GM21390 (cell line): ENCODE results near the gene LRRN3.
"Not testable (repeated sequence)": the region's sequence is repeated elsewhere in the genome, so short reads cannot be mapped to it uniquely, and the experiment has no call there.

ENCODE experiments used
- ATAC-seq: cut with Tn5 transposase; IDR thresholded peaks from one replicate; pipeline ENCODE4 v1.9.1; 2021; ENCODE audit not compliant: unreplicated experiment

The LRRN3 gene

DNA sequence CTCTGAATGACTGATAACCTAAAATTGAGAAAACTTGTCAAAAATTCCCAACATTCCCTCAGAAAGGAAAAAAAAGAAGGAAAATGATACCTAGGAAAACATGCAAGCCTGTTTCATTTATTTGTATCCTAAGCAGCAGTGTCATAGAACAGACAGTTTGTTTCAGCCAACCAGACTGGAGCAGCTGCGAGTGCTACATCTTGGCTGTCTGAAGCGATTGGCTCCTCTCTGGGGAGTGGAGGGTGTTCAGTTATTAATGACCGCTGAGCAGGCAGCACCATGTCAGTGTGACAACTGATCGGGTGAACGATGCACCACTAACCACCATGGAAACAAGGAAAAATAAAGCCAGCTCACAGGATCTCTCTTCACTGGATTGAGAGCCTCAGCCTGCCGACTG, at the start of gene LRRN3:
TSS of gene LRRN3 (plus strand) at position 282 of the 400 bp plus-strand sequence. CDS start 31,646 bp downstream, outside the sequence.
- ATAC-seq, result no peak

DNA sequence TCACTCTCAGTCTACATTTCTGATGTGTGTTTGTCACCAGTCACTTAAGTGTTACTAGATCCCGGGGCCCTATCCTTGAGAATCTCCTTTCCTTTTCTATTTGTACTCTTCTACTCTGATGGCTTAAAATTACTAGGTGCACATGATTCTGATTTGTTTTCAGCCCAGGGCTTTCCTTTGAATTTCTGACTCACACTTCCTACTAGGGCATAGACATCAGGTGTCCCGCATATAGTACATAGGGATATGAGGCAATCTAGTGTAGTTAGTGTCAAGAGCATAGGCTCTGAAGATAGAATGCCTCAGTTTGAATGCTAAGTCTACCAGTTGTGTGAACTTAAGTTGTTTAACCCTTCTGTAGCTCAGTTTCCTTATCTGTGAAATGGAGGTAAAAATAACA, 49.4 kb upstream of the LRRN3 start:
- no peak for ATAC-seq

DNA sequence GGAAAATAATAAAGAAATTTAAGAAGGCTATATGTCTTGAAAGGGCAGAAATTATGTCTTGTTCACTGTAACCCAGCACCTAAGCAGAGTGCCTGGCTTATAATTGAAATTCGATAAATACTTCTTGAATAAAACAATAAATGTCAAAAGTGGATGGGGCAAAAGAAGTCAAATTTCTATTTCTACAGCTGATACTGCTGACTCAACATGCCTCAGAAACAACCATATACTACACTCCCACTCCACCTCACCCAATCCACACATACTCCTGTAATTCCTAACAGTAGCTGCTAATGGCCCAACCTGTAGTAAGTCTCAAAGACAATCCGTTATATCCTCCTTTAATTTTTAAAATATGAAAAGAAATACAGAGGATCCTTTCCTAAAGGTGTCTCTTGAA, 48.1 kb upstream of the LRRN3 start:
- ATAC-seq, result no peak

DNA sequence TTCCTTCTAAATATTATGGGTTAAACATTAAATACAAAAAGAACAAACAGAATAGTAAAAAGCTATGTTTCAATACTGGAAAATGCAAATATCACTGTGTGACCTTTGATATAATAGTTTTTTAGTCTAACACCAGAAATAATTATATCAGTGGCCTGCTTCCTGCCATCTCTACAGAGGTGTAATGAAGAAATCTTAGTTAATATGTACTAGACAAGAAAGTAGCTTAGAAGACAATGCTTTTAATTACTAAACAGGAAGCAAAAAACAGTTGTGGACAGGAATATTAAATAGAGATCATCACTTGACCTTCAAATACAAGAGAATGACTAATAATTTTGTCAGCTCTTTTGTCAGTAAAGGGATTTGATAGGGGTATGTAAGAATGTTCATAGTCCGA, 47.4 kb upstream of the LRRN3 start:
- ATAC-seq, result peak; percentile 92

DNA sequence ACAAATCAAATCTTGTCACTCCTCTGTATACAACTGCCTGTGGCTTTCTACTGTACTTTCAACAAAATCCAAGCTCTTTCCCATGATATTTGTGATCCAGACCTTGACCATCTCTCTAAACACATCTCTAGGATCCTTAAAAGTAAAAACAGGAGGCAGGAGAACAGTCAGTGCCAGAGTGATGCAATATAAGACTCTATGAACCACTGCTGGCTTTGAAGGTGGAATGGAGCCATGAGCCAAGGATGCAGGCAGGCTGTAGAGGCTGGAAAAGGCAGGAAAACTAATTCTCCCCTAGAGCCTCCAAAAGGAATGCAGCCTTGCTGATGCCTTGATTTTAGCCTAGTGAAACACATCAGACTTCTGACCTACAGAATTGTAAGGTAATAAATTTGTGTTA, 45.5 kb upstream of the LRRN3 start:
- no peak for ATAC-seq

DNA sequence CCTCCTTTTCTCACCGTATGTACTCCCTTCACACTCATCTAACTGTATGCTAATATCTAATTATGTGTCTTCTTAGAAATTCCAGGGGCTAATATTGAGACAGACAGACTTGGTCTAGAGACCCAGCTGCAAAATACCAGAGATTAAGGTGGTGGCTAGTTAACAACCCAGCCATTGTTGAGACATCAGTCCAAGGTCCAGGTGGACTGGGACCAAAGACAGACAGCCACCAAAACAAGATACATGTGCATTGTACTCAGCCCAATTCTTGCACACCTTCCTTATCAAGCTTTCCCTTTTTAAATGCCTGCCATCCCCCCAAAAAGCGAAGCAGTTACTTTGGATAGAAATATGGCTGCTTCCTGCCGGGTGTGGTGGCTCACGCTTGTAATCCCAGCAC, 43.3 kb upstream of the LRRN3 start:
- ATAC-seq, result no peak

DNA sequence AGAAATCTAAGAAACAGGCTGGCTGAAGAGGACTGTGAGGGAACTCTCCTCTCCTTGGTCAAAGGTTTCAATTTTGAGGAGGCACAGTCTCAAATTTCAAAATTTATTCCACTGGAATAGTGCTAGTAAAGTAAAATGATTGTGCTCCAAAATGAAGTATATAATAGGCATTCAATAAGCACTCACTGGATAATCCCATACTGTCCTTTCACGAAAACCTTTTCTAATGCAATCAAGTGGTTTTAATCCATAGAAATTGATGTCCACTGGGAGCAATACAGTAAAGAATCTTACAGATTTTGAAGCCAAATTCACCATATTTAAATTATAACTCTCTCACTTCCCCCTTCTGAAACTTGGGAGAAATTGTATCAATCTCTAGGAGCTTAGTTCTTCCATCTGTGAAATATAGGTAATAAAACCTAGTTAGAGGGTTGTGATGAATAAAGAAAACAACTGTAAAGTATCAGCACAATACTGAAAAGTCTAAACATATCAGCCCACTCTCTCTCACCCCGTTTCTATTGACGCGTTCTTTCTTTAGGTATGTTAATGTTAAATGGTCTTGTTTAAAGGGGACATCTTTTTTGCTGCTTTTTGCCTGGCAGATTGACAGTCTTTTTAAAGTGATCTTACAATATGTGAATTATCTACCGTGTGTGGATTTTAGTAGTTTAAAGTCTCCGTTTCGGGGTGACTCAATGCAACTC, 40.8 kb upstream of the LRRN3 start:
- ATAC-seq, result no peak

DNA sequence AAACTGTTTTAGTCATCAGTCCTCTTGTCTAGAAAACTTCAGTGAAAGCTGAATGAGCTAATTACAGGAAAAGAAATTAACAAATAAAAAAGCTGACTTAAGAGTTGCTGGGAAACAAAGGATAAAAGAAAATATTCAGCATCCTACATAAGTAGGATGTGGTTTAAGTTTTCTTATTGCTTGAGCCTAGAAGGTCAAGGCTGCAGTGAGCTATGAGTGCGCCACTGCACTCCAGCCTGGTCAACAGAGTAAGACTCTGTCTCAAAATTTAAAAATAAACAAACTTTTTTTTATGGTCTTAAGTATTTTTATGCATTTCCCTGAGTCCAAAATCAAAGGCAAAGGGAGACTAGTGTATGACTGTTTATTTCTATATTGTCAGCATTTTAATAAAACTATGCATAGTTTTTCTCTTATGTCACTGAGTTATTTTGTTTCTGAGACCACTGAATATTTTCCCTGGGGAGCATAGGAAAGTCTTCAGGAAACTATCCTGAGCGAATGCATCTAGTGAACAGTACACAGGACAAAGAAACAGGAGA, 40.0 kb upstream of the LRRN3 start:
- no peak for ATAC-seq

DNA sequence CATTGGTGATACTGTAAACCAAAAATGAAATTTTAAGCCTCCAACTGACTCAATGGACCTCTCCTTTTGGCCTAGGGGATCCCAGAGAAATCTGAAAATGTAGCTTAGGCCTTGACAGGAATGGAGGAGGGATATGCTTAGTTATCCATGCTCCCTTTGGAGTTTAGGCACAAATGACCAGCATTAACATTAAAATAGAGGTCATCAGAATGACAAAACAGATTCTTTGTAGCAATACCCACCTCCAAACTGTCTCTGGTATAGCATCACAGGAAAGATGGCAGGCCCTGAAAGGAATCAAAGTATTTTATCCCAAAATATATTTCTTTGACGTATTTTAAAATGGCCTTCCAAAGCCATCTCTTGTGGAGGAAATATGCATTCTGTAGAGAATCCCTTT, 39.1 kb upstream of the LRRN3 start:
- no peak for ATAC-seq

DNA sequence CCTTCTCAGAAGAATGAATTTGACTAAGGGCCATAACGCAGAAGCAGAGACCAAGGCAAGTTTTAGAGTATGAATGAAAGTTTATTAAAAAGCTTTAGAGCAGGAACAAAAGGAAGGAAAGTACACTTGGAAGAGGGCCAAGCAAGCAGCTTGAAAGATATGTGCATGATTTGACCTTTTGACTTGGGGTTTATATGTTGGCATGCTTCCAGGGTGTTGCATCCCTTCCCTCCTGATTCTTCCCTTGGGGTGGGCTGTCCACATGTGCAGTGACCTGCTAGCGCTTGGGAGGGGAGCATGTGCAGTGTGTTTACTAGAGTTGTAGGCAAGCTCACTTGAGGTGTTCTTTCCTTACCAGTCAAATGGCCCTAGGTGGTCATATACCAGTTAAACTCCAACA, 37.9 kb upstream of the LRRN3 start:
- no peak for ATAC-seq

DNA sequence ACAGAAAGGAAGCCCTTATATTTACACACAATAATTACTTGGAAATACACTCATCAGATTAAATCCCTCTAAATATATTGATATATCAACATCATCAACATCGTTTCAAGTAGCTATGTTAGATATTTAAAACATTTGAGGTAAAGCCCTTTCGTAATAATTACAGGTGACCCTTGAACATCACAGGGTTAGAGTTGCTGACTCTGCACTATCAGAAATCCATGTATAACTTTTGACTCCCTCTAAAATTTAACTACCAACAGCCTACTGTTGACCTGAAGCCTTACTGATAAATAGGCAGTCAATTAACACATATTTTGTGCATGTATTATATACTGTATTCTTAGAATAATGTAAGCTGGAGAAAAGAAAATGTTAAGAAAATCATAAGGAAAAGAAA, 34.6 kb upstream of the LRRN3 start:
- no peak for ATAC-seq

DNA sequence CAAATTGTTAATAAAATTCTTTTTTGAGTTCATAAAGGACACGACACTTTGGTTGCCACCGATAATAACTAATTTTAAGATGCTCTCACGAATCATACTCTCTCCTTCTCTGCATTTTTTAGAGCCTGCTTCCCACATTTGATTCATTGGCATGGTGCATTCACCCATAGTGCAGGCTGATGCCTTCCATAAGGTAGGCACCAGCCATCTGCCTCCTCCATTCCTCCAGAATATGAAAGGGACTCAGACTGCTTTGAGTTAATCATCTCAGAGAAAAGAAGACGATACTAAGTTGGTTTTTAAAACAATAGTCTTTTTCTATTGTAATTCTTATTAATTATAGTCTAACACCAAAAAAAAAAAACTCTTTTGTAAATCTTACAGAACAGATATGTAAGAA, 33.9 kb upstream of the LRRN3 start:
- no peak for ATAC-seq

DNA sequence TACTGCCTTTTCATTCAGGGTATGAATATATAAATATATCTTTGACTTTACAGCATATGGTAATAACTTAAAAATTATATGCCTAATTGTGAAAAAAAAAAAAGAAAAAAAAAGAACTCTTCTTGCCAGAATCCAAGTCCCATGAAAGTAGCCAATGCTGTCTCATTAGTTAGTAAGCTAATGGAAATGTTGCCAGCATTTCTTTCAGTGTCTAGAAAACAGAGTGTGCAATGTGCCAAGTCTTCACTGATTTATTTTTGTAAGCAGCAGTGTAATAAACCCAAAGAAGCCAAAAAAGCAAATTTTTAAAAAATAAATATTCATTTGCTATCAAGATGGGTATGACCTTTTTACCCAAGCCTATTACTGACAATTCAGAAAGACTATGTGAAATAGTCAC, 31.1 kb upstream of the LRRN3 start:
- no peak for ATAC-seq

DNA sequence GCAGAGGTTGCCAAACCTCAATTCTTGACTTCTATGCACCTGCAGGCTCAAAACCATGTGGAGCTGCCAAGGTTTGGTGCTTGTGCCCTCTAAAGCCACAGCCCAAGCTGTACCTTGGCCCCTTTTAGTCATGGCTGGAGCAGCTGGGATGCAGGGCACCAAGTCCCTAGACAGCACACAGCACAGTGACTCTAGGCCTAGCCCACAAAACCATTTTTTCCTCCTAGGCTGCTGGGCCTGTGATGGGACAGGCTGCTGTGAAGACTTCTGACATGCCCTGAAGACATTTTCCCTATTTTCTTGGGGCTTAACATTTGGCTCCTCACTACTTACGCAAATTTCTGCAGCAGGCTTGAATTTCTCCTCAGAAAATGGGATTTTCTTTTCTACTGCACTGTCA, 27.8 kb upstream of the LRRN3 start:
- no peak for ATAC-seq

DNA sequence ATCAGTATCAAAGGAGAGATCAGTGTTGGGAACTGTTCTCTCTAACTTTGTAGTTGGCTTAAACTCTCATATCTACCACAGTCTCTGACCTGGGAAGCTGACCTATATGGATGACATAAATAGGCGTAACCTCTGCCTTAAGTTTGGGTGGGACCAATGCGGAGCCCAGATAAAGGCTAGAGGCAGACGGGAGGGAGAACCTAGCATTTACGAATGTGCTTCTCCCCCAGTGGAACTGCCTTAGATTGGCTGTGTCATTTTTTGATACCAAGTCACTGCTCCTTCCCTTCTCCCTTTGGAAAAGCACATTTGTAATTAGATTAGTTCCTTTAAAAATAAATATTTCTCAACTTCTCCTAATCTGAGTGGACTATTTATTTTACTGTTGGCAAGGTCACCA, 23.7 kb upstream of the LRRN3 start:
- no peak for ATAC-seq

DNA sequence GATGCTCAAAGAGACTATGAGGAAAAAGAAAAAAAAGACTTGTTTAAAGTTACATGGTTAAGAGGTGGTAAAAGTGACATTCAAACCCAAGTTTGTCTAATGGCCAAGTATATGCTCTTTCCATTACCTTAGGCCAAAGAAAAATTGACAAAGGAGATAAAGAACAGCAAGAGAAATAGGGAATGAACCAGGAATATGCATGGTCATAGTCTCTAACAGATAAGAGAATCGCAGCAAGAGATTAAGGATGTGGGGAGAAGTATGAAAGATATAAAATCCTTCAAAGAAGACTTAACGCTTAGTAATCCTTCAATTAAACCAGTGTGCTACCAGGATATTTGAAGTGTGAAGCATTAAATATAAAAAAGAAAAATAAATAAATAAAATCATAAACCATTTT, 23.2 kb upstream of the LRRN3 start:
- ATAC-seq, result no peak

DNA sequence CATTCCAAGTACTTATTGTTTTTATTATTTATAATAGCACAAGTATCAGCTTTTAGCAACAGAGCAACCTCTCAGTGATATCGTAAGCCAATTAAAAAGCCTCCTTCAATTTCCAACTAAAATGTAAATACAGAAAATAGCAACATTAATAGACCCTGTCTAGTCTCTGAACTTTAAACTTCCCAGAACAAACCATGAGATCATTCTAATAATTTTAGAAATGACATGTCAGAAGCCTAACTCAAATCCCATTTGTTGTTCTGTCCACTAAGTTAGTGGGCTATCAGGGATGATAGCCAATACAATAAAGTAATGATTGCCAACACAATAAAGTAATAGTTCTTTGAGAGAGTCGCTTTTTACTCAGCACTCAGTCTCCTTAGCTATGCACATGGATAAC, 22.3 kb upstream of the LRRN3 start:
- no peak for ATAC-seq

DNA sequence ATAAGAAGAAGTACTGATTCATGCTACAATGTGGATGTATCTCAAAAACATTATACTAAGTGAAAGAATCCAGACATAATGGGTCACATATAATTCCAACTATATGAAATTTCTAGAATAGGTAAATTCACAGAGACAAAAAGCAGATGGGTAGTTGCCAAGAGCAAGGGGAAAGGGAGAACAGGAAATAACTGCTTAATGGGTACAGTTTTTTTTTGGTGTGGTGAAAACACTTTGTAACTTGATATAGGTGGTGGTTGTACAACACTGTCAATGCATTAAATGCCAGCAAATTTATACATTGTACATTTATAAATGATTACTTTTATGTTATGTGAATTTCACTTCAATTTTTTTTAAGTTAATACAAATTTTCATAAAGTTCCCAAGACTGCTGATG, 19.4 kb upstream of the LRRN3 start:
- ATAC-seq, result no peak

DNA sequence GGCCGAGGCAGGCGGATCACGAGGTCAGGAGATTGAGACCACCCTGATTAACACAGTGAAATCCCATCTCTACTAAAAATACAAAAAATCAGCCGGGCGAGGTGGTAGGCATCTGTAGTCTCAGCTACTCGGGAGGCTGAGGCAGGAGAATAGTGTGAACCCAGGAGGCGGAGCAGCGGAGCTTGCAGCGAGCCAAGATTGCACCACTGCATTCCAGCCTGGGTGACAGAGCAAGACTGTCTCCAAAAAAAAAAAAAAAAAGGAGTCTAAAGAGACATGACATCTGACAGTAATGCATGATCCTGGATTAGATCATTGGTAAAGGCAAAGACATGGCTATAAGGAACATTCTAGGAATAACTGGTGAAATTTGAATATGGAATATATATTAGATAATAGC, 18.3 kb upstream of the LRRN3 start:
- ATAC-seq, result not testable (repeated sequence)

DNA sequence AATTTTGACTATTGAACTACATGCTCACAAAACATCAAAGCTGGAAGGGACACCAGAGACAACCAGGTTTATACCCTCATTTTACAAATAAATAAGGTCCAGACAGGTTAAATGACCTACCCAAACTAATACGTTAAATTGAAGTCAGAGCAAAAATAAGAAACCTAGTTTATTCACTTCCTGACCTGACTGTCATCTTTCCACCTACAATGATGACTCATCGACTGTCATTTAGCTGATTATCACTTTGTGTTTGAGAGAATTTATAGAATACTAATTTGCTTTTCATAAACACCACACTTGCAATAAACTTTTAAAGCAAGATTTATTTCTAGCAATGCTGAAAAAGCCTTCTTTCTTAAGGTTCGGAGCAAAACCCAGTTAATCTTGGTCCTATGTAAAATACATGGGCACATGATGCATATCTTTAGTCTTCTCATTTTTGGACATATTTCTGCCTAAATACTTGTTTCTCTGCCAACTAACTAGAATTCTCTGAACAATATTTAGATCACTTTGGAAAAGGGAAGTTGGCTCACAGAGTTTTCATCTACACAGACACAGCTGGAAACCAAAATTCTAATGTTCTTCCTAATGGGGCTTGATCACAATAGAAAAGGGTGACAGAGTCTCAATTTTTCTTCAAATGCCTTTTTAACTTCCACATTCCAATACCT, 16.7 kb upstream of the LRRN3 start:
- no peak for ATAC-seq

DNA sequence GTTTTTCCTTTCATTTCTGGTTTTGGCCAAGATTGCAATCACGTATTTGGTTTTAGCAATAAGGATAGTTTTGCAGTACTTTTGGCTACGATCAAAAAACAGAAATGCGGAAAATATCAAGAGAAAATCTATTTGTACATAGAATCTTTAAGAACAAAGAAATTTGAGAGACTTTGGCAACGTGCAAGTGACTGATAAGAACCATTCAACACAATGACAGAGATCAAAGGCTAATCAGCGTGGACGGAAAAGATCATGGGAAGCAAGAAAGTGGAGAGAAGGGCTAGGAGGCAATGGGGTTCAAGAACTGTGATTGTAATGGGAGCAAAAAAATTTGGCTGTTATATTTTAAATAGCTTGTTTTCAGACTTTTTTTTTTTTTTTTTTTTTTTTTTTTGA, 16.2 kb upstream of the LRRN3 start:
- ATAC-seq, result no peak

DNA sequence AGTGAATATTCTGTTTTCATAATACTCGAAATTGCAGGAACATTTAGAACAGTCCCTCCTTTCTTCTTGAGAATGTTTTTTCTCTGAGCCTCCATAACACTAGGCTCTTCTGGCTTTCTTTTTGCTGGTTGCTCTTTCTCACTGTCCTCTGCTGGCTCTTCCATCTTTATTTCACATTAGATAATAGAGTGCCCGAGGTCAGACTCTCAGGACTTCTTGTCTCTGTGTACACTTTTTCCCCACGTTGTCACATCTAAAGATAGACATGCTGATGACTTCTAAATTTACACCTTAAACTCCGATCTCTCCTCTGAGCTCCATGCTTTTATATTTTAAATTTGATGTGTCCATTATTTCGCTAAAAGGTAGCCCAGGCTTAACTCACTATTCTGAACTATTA, 15.4 kb upstream of the LRRN3 start:
- no peak for ATAC-seq

DNA sequence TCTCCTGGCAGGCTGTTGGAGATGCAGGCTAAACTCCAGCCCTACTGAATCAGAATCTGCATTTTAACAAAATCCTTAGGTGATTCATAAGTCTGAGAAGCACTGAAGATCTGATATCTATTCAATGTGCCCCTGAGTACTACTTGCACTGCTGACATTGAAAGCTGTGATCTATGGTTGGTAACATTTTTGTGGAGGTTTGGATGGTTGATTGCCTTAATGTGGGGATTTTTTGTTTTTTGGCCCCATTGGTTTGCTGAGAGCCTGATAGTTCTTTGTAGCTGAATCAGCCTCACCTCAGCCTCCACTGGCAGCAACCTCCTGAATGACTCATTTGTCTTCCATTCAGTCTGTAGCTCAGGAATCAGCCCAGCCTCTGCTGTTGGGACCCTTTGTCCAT, 14.7 kb upstream of the LRRN3 start:
- no peak for ATAC-seq
